Measurements from ENCODE around the gene CPNE6.

CPNE6 gene

DNA sequence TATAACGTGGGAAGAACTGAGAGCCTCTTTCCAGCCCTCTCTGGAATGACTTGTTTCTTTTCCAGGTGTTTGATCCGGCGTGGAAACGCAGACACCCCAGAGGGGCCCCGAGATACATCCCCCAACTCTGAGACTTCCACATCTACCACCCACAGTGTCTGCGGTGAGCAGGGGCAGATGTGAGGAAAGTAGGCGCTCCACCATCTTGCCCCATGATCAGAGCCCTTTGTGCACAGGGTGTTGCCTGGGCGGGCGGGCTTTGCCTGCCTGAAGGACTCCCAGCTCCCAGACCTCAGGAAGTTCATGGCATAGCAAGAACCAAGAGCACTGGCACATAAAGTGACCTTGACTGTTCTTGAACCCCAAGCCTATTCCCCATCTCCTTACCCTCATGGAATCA lies 16.7 kb upstream of the CPNE6 start:
- no peak for DNase-seq (ENCODE audit: low spot score)

DNA sequence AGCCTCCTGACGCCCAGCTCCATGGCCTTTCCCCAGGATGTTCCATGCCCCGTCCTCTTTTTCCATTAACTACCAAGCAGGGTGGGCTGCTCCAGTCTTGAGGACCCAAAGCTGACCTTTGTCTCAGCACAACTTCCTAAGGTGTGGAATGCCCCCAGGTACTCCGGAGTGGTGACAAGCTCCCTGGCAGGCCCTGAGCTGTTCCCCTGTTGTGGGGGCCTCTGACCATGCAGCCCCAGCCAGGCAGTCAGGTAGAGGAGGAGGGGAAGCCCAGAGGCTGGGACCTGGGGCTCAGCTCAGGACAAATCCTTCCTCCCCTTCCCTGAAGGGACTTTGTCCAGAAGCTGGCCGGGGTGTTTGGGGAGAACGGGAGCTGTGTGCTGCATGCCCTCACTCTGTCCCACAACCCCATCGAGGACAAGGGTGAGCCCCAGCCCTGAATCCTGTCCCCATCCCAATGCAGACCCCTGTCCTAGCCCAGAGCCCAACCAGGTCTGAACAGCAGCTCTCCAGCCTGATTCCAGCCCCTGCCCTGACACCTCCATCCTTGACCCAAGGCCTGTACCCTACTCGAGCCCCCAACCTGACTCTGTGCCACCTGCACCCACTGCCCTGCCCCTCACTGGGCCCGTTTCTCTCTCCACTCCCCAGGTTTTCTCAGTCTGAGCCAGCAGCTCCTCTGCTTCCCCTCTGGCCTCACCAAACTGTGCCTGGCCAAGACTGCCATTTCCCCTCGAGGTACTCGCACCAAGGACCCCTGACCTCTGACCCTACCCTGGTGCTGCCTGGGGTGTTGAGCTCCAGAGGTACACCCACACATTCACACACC lies 15.2 kb upstream of the CPNE6 start:
- DNase-seq (ENCODE audit: low spot score): no peak

DNA sequence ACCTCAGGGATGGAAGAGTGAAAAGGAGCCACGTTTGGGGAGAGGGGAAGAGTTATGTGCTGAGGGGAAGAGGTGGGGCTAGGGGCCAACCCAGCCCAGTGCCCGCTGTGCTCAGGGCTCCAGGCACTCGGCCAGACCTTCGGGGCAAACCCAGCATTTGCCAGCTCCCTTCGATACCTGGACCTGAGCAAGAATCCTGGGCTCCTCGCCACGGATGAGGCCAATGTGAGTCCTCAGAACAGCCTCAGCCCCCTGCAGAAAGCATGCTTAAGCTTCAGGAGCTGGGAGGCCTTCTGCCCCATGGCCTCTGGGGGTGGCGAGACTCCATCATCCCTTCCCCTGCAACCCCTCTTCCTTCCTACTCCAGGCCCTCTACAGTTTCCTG lies 14.6 kb upstream of the CPNE6 start:
- no peak for DNase-seq (ENCODE audit: low spot score)

DNA sequence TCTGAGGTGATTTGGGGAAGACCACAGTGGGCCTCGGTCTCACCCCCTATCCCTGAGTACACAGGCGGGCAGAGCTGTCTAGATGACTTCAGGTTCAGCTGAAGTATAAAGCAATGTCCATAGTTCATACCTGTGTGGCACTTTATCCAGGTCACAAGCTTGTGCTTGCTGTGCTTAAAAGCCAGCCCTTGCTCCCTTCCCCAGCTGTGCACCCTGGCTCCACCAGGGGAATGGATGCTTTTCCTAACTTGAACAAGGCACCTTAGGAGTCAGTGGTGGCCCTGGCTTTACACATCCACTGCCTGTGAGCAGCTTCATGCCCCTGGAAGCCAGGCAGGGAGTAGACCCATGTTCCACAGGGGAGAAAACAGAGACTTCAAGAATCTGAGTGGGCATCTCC lies 14.1 kb upstream of the CPNE6 start:
- no peak for DNase-seq (ENCODE audit: low spot score)

DNA sequence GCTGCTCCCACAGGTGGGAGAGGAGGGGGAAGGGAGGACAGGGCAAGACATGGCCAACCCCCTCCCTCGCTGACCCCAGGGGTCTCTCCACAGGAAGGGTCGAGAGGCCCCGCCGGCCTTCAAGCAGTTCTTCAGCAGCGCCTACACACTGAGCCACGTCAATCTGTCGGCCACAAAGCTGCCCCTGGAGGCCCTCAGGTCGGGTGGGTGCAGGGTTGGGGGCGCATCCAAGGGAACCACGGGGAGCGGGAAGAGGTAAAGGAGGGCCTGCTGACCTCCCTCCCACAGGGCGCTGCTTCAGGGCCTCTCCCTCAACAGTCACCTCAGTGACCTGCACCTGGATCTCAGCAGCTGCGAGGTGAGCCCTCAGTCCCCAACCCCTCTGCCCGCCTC lies 13.5 kb upstream of the CPNE6 start:
- DNase-seq (ENCODE audit: low spot score): no peak

DNA sequence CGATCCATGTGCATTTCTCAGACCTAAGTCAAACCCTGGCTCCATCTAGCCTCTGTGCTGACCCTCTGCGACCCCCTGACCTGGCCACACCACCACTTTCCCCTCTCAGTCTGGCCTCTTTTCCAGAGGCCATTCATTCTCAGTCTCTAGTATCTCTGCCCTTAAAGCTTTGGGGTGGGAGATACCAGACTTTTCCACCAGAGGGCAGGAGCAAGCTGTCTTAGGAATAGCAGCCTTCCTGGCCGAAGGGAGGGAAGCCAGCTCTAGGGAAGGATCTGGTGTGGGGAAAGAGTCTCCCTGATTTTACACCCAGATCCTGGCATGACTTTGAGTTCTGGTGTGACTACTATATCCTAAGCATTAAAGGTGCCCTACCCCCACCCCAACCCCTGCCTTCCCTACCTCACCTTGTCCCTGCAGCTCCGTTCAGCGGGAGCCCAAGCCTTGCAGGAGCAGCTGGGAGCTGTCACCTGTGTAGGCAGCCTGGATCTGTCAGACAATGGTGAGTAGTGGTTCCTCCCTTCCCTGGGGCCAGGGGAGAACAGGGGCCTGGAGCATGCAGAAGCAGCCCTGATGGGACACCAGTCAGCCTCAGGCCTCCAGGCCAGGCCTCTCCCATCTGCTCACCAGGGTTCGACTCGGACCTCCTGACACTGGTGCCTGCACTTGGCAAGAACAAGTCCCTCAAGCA lies 13.0 kb upstream of the CPNE6 start:
- peak; percentile 80 for DNase-seq (ENCODE audit: low spot score)

DNA sequence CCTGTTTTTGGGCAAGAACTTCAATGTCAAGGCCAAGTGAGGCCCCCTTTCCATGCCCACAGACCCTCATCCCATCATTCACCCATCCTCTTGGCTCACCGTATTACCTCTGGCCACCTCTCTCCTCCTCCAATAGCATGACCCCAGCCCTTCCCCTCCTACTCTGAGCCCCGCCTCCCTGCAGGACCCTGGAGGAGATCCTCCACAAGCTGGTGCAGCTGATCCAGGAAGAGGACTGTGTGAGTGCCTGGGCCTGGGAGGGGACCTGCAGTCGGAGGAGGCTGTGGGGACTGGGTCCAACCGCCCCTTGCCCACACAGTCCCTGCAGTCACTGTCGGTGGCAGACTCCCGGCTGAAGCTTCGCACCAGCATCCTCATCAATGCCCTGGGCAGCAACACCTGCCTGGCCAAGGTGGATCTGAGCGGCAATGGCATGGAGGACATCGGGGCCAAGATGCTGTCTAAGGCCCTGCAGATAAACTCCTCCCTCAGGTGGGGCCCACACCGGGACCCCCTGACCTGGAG lies 12.3 kb upstream of the CPNE6 start:
- DNase-seq (ENCODE audit: low spot score): no peak

DNA sequence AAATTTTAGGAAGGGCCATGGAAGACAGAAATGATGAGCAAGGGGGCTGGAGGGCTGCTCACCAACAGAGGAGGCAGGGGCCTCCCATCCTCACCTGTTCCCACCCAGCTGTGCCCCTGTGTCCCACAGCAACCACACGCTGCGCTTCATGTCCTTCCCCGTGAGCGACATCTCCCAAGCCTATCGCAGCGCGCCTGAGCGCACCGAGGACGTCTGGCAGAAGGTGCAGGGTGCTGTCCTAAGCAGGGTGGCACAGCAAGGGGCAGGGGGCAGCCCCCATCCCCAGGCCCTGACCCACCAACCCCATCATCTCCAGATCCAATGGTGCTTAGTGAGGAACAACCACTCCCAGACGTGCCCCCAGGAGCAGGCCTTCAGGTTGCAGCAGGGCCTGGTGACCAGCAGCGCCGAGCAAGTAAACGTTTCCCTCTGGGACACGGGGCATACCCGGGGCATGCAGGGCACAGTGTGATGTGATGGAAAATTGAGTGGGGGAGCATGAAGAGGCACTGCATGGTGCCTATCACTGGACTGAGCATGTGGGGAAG lies 11.4 kb upstream of the CPNE6 start:
- DNase-seq (ENCODE audit: low spot score): no peak

DNA sequence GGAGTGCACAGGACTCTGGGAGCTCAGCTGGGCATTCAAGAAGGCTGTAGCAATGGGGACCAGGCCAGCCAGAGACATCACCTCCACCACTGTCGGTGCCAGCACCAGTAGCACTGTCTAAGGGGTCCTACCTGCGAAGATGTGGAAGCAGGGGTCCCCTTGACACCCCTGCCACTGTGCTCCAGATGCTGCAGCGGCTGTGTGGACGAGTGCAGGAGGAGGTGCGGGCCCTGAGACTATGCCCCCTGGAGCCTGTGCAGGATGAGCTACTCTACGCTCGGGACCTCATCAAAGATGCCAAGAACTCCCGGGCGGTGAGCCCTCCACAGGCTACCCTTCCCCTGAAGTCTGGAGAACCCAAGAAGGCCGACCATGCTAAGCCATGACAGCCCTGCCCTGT lies 10.9 kb upstream of the CPNE6 start:
- no peak for DNase-seq (ENCODE audit: low spot score)

DNA sequence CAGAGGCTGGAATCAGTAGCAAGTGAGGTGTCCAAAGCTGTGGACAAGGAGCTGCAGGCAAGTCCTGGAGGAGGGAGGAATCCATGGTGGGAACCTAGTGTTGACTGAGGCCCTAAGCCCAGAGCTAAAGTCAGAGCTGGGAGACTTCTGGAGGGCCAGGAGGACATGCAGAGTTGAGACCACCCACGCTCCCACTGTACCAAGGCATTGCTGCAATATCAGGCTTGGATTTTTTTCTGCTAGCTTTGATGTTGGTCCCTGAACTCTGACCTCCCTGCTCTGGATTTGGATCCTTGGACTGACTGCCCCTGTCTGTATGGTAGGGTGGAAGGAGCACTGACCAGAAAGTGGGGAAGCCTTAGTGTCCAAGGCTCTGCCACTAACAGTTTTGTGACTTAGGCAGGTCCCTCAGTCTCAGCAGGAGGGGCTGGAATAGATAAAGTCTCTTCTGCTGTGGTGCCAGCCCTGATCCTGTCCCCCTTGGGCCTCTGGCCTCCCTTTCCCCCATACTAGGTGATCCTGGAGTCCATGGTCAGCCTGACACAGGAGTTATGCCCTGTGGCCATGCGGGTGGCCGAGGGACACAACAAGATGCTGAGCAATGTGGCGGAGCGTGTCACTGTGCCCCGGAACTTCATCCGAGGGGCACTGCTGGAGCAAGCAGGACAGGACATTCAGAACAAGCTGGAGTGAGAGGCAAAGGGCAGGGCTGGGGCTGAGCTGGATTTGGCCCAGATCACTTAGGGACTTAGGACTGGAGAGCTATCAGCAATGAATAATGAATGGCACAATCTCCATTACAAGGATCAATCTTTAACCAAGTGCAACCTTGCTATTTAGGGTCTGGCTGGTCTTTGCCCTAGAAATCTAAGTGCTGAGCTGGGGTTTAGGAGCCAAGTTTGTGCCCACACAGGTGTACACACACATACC lies 10.1 kb upstream of the CPNE6 start:
- no peak for DNase-seq (ENCODE audit: low spot score)

DNA sequence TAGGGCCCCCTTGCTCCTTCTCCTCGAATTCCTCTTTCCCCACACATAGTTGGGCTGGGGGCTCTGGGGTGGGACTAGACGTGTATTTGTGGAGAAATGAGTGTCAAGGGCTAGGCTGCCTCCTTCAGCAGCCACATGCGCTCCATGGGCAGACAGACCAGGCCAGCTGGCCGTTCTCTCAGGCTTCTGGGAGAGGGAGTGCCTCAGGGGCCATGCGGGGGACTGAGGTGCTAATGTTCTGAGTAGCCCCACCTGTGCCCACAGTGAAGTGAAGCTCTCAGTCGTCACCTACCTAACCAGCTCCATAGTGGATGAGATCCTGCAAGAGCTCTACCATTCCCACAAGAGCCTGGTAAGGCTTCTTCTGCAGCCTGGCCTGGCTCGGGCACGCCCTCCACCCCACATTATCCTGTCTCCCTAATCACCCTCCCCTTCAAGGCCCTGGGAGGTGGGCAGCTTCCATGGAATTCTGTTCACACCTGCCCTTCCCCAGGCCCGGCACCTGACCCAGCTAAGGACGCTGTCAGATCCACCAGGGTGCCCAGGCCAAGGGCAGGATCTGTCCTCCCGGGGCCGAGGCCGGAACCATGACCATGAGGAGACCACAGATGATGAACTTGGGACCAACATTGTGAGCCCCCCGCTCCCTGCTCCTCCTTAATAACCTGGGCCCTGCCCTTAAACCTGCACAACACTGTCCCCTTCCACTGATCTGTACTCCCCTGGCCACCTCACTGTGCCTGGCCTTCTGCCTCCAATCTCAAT lies 9.0 kb upstream of the CPNE6 start:
- DNase-seq (ENCODE audit: low spot score): no peak

DNA sequence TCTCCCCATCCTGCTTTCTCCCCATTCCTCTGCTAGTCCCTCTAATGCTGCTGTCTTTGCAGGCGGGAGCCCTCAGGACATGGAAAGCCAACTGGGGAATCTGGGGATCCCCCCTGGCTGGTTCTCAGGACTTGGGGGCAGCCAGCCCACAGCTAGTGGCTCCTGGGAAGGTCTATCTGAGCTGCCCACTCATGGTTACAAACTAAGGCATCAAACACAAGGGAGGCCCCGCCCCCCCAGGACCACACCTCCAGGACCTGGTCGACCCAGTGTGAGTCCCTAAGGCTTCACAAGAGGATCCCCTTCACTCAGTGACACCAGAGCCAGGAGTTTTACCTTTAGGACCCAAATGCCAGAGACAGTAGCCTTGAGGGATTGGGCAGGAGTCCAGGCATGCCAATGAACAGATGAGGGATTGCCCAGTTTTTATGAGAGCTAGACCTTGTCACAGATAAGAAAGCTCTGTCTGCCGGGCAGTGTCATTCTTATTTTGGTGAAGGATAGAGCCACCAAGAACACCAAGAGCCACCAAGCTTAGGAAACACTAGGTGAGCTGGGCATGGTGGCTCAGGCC lies 8.0 kb upstream of the CPNE6 start:
- DNase-seq (ENCODE audit: low spot score): no peak

DNA sequence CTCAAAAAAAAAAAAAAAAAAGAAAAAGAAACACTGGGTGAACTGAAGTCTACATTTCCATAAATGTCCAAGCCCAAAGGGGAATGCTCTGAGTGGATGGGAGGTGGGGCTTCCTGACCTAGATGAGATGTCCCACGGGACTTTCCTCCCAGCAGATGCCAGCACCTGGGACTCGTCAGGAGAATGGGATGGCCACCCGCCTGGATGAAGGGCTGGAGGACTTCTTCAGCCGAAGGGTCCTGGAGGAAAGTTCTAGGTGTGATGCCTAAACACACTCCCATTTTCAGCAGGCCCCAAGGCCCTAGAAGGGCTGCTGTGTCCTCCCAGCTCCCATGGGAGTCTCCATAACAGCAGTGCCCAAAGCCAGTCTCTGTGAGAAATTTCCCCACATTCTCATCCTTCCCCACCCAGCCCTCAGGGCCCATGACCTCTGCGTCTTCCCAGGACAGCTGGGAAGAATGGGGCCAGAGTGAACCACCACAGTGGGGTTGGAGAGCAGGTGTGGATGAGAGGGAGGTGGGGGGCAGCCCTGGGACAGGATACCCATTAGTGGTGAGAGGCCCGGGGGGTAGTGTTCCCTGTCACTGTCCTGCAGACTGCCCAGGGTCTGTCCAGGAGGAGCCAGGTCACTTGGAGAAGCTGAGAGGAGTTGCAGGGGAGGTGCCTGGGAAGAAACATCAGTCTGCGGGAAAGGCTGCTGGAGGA lies 7.1 kb upstream of the CPNE6 start:
- no peak for DNase-seq (ENCODE audit: low spot score)

DNA sequence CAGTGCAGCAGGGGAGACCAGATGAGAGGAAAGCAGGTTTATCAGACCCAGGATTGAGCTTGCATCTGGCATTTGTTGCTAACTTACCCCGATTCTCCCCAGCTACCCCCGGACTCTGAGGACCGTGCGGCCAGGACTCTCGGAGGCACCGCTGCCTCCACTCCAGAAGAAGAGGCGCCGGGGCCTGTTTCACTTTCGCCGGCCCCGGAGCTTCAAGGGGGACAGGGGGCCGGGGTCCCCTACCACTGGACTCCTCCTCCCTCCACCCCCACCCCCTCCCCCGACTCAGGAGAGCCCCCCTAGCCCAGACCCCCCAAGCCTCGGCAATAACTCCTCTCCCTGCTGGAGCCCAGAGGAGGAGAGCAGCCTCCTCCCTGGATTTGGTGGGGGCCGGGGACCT lies 6.5 kb upstream of the CPNE6 start:
- DNase-seq (ENCODE audit: low spot score): no peak

DNA sequence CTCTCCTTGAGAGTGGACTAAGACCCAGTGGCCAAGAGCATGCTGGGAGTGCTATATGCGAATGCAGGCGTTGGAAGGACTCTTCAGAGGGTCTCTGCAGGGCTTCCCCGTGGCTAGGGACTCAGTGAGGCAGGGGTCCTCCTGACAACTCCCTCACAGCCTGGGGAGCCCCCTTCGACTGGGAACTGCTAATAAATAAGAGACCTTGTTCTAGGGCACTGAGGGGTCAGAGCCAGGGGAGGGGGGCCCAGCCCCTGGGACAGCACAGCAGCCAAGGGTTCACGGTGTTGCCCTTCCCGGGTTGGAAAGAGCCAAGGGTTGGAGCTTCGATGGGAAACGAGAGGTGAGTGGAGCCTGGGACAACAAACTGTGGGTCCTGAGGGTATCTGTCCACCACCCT lies 6.0 kb upstream of the CPNE6 start:
- no peak for DNase-seq (ENCODE audit: low spot score)

DNA sequence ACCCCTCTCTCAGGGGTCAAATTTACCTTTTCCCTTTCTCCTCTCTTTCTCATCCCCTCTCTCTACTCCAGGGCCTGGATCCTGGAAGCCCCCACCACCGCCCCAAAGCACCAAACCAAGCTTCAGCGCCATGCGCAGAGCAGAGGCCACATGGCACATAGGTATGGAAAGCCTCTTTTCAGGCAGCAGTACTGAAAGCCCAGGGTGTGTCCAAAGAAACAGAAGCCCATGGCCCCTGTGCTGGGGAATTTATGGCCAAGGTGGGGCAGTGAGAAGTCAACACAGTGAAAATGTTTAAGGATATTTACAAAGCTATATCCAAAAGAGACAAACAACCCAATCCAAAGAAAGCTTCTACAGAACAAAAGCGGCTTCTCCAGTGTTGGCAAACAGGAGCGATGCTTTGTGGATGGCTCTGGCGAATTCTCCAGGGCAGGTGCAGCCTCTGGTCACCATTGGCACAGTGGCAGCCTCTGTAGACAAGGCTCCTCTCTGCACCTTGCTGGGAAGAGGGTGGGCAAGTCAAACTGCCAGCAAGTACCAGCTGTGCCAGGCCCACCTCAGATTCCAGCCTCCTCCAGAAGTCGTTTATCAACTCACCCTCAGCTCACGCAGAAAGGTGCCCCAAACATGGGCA lies 4.7 kb upstream of the CPNE6 start:
- DNase-seq (ENCODE audit: low spot score): no peak

DNA sequence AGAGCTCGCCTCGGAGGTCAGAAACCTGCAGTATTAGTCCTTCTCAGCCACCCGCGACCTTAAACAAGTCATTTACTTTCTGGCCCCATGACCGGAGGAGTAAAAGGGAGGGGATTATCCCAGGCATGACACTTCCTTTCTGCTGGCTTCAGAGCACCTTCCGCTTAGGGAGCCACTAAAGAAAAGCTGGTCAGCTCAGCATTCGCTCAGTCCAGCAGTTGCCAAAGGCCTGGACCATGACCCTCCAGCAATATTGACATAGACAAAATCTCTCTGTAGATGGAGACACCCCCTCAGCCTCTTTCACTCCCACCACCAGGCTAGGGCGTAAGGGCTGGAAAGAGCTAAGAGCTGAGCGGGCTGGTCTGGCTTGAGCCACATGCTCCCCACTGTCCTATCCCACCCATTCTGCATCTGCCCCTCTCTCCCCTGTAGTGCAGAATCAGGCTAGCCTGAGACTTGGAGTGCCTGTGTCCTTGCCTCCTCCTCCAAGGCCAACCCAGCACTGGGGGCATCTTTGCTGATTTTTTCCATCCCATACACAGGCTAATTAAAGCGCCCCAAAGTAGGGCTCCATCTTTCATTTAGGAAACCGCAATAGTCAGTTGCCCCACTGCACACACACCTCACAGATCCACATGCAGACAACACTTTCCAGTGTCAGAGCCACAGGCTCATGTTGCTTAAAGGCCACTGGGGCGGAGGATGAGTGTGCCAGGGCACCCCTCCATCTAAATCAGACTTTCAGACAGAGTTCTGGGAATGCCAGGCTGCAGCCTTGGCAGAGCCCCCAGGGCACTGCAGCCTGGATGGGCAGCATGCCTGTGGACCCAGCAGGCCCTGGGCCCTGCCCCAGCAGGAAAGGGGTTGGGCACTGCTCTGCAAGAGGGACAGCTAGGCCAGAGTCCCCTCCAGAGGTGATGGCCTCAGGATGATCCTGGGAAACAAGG lies 4.0 kb upstream of the CPNE6 start:
- DNase-seq (ENCODE audit: low spot score): no peak

DNA sequence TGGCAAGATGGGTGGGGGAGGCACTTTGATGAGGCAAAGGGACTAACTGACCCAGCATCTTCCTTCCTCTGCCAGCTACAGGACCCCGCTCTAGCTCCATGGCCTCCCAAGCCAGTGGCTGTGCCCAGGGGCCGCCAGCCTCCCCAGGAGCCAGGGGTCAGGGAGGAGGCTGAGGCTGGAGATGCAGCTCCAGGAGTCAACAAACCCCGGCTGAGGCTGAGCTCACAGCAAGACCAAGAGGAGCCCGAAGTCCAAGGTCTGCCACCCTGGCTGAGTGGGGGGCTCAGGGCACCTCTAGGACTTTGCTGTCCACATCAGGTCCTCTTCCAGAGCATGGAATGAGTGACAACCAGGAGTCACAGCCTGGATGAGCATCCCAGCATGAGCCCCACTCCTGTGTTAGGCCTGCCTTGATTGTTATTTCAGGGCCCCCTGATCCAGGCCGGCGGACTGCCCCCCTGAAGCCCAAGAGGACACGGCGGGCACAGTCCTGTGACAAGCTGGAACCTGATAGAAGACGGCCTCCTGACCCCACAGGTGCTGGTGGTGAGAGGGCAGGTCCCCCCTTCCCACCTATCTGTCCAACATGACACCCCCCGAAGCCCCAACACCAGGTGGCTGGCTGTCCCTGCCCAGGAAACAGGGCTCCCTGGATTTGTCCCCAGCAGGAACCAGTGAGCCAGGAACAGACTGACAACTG lies 2.5 kb upstream of the CPNE6 start:
- DNase-seq (ENCODE audit: low spot score): no peak
